EH (cell line): ENCODE measurements around the gene NFATC1.

ENCODE experiments used
- DNase-seq: peaks from one replicate; pipeline ENCODE4 v3.0.0-alpha.2; 2015; ENCODE audit warnings: low read depth

Gene NFATC1

GRCh38 chr18:79423211-79424007 lies 27.7 kb downstream of the NFATC1 start:
- no peak for DNase-seq

- DNase-seq = no peak
Measured at GRCh38 chr18:79424008-79424565, 28.4 kb downstream of the NFATC1 start.

- DNase-seq = no peak
Measured at GRCh38 chr18:79424880-79425568, 29.3 kb downstream of the NFATC1 start.

GRCh38 chr18:79425569-79425886 lies 29.8 kb downstream of the NFATC1 start:
- DNase-seq = no peak

GRCh38 chr18:79426376-79427300 lies 30.9 kb downstream of the NFATC1 start:
- DNase-seq = no peak

- DNase-seq = no peak
Measured at GRCh38 chr18:79427368-79428225, 31.9 kb downstream of the NFATC1 start.

- no peak for DNase-seq
Measured at GRCh38 chr18:79428287-79428686, 32.6 kb downstream of the NFATC1 start.

- DNase-seq = no peak
Measured at GRCh38 chr18:79429381-79429780, 33.7 kb downstream of the NFATC1 start.

- DNase-seq = no peak
Measured at GRCh38 chr18:79429785-79430281, 34.1 kb downstream of the NFATC1 start.

- DNase-seq = no peak
Measured at GRCh38 chr18:79432376-79433120, 36.8 kb downstream of the NFATC1 start.

GRCh38 chr18:79433431-79433830 lies 37.7 kb downstream of the NFATC1 start:
- DNase-seq = no peak

- DNase-seq = no peak
Measured at GRCh38 chr18:79434607-79435401, 39.1 kb downstream of the NFATC1 start.

- DNase-seq = no peak
Measured at GRCh38 chr18:79436556-79437275, 41.0 kb downstream of the NFATC1 start.

GRCh38 chr18:79438089-79438897 lies 42.6 kb downstream of the NFATC1 start:
- no peak for DNase-seq

- DNase-seq = peak; percentile 74
Measured at GRCh38 chr18:79438898-79439627, 43.3 kb downstream of the NFATC1 start.

GRCh38 chr18:79439628-79440023 lies 43.9 kb downstream of the NFATC1 start:
- DNase-seq = no peak
